Heart left ventricle (tissue), 13 donors: Measurements from ENCODE around the gene MEF2D.

Experiments used
- POLR2A ChIP-seq, 2 donors: fragments of 450-650 bp; IDR thresholded peaks; one replicate each; pipeline ENCODE4 v1.6.1; 2017; ENCODE audit warnings: antibody characterized with exemption in 2 of 2, mild to moderate bottlenecking in 2 of 2, moderate library complexity in 2 of 2
- TF ChIP-seq, protein P1 (sequence below), 12 donors: fragments of 200-600 bp; sonication (generic) in 4 of 12; IDR thresholded peaks; one replicate each; pipeline versions ENCODE4 v1.5.0 to v1.8.0; 2018 to 2022; ENCODE audit warnings: antibody characterized with exemption in 12 of 12, mild to moderate bottlenecking in 5 of 12
- donor health status: ischemic (EF 13 %, LVEDD 7.1; RV severe dilation, severe dysfunction).
- donor health status: DM: no; HTN: yes; CAD: no.
- donor health status: DM: no; HTN: no; CAD: no.
- donor health status: ischemic (EF 25% LVEDD 6.9; RV normal size, moderate dysfunction).
- donor health status: ischemic (EF 25% LVEDD 5.7; RV mildly dilated, moderate dysfunction).
- donor health status: ischemic (EF 35%, LVEDD 5.7; RV mildly dilated, moderate dysfunction).
- donor health status: nonischemic (EF 11% LVEDD 7.7; RV severe dilation, severe dysfunction).
- donor health status: DM: yes; HTN: yes; CAD: no.
- donor health status: PGD.
- donor health status: ischemic (EF 29% LVEDD 5.4; RV normal size, mild dysfunction).
- donor health status: nonischemic (EF 23%, LVEDD 6.1; RV moderate dilation, normal function).

DNA sequence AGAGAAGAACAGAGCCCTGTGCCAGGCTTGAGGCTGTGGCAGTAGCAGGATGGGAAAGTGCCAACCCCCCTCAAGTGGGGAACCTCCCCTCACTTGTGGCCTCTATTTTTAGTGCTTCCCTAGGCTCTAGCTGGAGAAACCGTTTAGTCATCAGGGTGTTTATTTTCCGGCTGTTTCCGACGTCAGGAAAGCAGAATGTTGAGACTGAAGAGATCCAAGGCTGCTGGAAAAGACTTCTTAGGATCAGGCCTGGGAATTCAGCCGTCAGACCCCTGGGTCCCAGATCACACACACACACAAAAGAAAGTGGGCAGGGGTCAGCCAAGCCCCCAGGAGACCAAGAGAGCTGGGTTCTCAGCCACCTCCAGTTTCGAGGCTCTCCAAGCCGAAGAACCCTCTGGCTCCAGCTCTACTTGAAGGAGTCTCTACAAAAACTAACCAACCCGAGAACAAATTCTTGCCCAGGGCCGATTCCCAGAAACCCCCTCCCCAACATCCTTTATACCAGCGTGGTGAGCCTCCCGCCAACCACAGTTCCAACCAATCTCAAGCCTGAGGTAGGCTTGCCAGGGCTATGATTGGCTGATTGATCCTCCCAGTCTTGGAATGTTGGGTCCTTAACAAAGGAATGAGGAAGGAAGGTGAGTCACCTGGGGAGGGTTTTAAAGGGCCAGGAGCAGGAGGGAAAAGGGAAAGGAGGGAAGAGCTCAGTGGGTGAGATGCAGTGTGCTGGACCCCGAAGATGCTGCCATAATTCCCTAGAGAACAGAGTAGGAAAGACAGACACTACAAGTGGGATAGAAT, 2.5 kb upstream of the MEF2D start:
- TF ChIP-seq, protein P1, sequence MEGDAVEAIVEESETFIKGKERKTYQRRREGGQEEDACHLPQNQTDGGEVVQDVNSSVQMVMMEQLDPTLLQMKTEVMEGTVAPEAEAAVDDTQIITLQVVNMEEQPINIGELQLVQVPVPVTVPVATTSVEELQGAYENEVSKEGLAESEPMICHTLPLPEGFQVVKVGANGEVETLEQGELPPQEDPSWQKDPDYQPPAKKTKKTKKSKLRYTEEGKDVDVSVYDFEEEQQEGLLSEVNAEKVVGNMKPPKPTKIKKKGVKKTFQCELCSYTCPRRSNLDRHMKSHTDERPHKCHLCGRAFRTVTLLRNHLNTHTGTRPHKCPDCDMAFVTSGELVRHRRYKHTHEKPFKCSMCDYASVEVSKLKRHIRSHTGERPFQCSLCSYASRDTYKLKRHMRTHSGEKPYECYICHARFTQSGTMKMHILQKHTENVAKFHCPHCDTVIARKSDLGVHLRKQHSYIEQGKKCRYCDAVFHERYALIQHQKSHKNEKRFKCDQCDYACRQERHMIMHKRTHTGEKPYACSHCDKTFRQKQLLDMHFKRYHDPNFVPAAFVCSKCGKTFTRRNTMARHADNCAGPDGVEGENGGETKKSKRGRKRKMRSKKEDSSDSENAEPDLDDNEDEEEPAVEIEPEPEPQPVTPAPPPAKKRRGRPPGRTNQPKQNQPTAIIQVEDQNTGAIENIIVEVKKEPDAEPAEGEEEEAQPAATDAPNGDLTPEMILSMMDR (IDR thresholded peaks at IDR 0.05): no peak
- TF ChIP-seq POLR2A (IDR thresholded peaks at IDR 0.05): peak; percentile 64 to 83
